Endothelial cell of umbilical vein (primary cell): ENCODE data around the gene HOMER1. TPM values are rescaled to one million over a fixed set of nuclear protein-coding genes. Genes with fewer than 3 reads are reported as not detected.

ENCODE experiments used
- BruUV-seq: library from RNA; stranded (reverse); fragments of 400-500 nt; replicated peaks from 2 replicates; lab custom pipeline; 2021; lab: Mats Ljungman, UMichigan
- CTCF ChIA-PET: fragments of 300-600, 350-600 bp; sonication (Branson Sonifier 250); formaldehyde crosslinking; loops from one replicate; lab custom pipeline; 2021; ENCODE audit warnings: antibody characterized with exemption, inconsistent platforms; lab: Charles Lee
- POLR2A ChIA-PET: fragments of 300-600, 350-600 bp; sonication (Branson Sonifier 250); formaldehyde crosslinking; loops from one replicate; lab custom pipeline; 2021; ENCODE audit warnings: antibody characterized with exemption, inconsistent platforms; lab: Charles Lee
- DNase-seq: peaks from one replicate; pipeline ENCODE4 v3.0.0-alpha.2; 2011; ENCODE audit warnings: low read depth, low spot score
- FAIRE-seq: peaks from 2 replicates; lab custom pipeline; 2011; peaks lifted over from hg19 to GRCh38; lab: Jason Lieb, UNC
- H2AFZ ChIP-seq: 2 replicates; pipeline ENCODE4 v1.6.0; 2012; ENCODE audit warnings: low read depth, low read length, control low read depth, inconsistent platforms
- H3K27ac ChIP-seq: 2 replicates; pipeline ENCODE4 v1.5.1; 2011; ENCODE audit warnings: low read depth, mild to moderate bottlenecking, control low read depth, low read length, moderate library complexity; ENCODE audit not compliant: insufficient read depth
- H3K27me3 ChIP-seq, 2 experiments: 2 replicates each; pipeline versions ENCODE4 v1.6.0 to v1.6.1; 2011; ENCODE audit warnings: low read length in 2 of 2, mixed read lengths in 1 of 2; ENCODE audit not compliant: control insufficient read depth in 2 of 2, insufficient read depth in 2 of 2
- H3K36me3 ChIP-seq, 2 experiments: 2 replicates in 1 of 2; 3 replicates in 1 of 2; pipeline ENCODE4 v1.5.1; 2011; ENCODE audit warnings: low read length in 2 of 2, mild to moderate bottlenecking in 1 of 2, moderate library complexity in 1 of 2; ENCODE audit not compliant: control insufficient read depth in 2 of 2, insufficient read depth in 2 of 2; ENCODE audit errors: extremely low read depth in 1 of 2
- H3K4me1 ChIP-seq: 3 replicates; pipeline ENCODE4 v1.5.1; 2011; ENCODE audit warnings: mild to moderate bottlenecking, low read length; ENCODE audit not compliant: control insufficient read depth, insufficient read depth; ENCODE audit errors: extremely low read depth
- H3K4me2 ChIP-seq: 2 replicates; pipeline ENCODE4 v1.6.1; 2011; ENCODE audit warnings: low read length, control low read depth, mixed read lengths; ENCODE audit not compliant: insufficient read depth
- H3K4me3 ChIP-seq, 3 experiments: fragments of 200-600 bp in 1 of 3; sonication (generic), shearing (Covaris generic) in 1 of 3; replicated peaks in 1 of 3; 2 replicates each; pipeline ENCODE4 v1.5.1; 2011 to 2016; ENCODE audit warnings: control low read depth in 3 of 3, low read length in 3 of 3, mild to moderate bottlenecking in 2 of 3, inconsistent platforms in 1 of 3, low read depth in 1 of 3, moderate library complexity in 1 of 3; ENCODE audit not compliant: insufficient read depth in 1 of 3
- H3K79me2 ChIP-seq: 2 replicates; pipeline ENCODE4 v1.6.0; 2012; ENCODE audit warnings: low read length, inconsistent platforms; ENCODE audit not compliant: control insufficient read depth, insufficient read depth
- H3K9ac ChIP-seq: replicated peaks from 2 replicates; pipeline ENCODE3; 2011; ENCODE audit warnings: low read length, control low read depth; ENCODE audit not compliant: insufficient read depth; ENCODE audit errors: extremely low read depth
- H3K9me1 ChIP-seq: replicated peaks from 3 replicates; pipeline ENCODE4 v1.6.0; 2011; ENCODE audit warnings: mild to moderate bottlenecking, low read length; ENCODE audit not compliant: control insufficient read depth, insufficient read depth; ENCODE audit errors: extremely low read depth
- H3K9me3 ChIP-seq: replicated peaks from 2 replicates; pipeline ENCODE4 v1.5.1; 2012; ENCODE audit warnings: low read length, inconsistent platforms; ENCODE audit not compliant: control insufficient read depth, insufficient read depth
- H4K20me1 ChIP-seq: replicated peaks from 2 replicates; pipeline ENCODE3; 2011; ENCODE audit warnings: mild to moderate bottlenecking, low read length; ENCODE audit not compliant: control insufficient read depth, insufficient read depth; ENCODE audit errors: extremely low read depth
- EZH2 ChIP-seq: IDR thresholded peaks from 2 replicates; pipeline ENCODE4 v1.6.1; 2012; ENCODE audit warnings: borderline replicate concordance, low read depth, mild to moderate bottlenecking, moderate library complexity, low read length, inconsistent platforms; ENCODE audit not compliant: severe bottlenecking
- FOS ChIP-seq: IDR thresholded peaks from 2 replicates; pipeline ENCODE4 v1.6.1; 2011; ENCODE audit warnings: mild to moderate bottlenecking, low read length, moderate library complexity, borderline replicate concordance; ENCODE audit not compliant: insufficient read depth
- GATA2 ChIP-seq: IDR thresholded peaks from 2 replicates; pipeline ENCODE4 v1.7.0; 2011; ENCODE audit warnings: low read depth, mild to moderate bottlenecking, moderate library complexity, mixed read lengths, low read length; ENCODE audit not compliant: insufficient read length, insufficient read depth
- JUN ChIP-seq: IDR thresholded peaks from 2 replicates; pipeline ENCODE4 v1.6.1; 2011; ENCODE audit warnings: borderline replicate concordance, low read depth; ENCODE audit not compliant: insufficient read length, insufficient read depth
- MYC ChIP-seq: IDR thresholded peaks from one replicate; pipeline ENCODE4 v1.6.1; 2011; ENCODE audit warnings: mild to moderate bottlenecking, low read depth, low read length
- POLR2A ChIP-seq: IDR thresholded peaks from 2 replicates; pipeline ENCODE4 v1.6.1; 2012; ENCODE audit warnings: low read depth, mild to moderate bottlenecking, control low read depth, low read length
- POLR2AphosphoS5 ChIP-seq: IDR thresholded peaks from 2 replicates; pipeline ENCODE4 v1.6.1; 2012; ENCODE audit warnings: low read depth, mild to moderate bottlenecking, control low read depth, low read length, moderate library complexity; ENCODE audit not compliant: insufficient read depth
- dilution Hi-C: fragments of 300-500 bp; cut with MboI; formaldehyde crosslinking; loops from one replicate; pipeline ENCODE4 v1.15.0; 2019; ENCODE audit warnings: low sequenced_read_pairs; ENCODE audit not compliant: extremely low pct_ligation_motif_present
- intact Hi-C: fragments of 100-400 bp; cut with micrococcal nuclease; formaldehyde crosslinking; loops from one replicate; pipeline ENCODE4 v1.10.0; 2022
- polyA plus RNA-seq, 4 experiments: library from polyadenylated mRNA; depleted of rRNA in 3 of 4; stranded (reverse) in 3 of 4; unstranded in 1 of 4; fragments of >200 nt; gene quantifications; 2 replicates each; pipeline versions ENCODE4 v1.2.1 to v1.2.3, GENCODE V29; 2011 to 2012; ENCODE audit warnings: missing spikeins in 1 of 4
- total RNA-seq: library from RNA; stranded (reverse); gene quantifications from 2 replicates; pipeline ENCODE4 v1.2.3, GENCODE V29; 2021
- TF ChIP-seq, protein P1 (sequence below), 2 donors: IDR thresholded peaks; 1 replicate in 1 of 2; 2 replicates in 1 of 2; pipeline ENCODE4 v1.5.1; 2011; ENCODE audit warnings: low read length in 2 of 2, mild to moderate bottlenecking in 2 of 2, moderate library complexity in 2 of 2, control low read depth in 1 of 2, inconsistent platforms in 1 of 2, low read depth in 1 of 2; ENCODE audit not compliant: insufficient read depth in 1 of 2; ENCODE audit errors: extremely low read depth in 1 of 2
- TF ChIP-seq, protein P2 (sequence below): IDR thresholded peaks from 2 replicates; pipeline ENCODE4 v1.6.1; 2011; ENCODE audit not compliant: insufficient read depth, insufficient read length

HOMER1 gene
- total and polyA plus RNA-seq, 2 donors (not counting 3 experiments of a cell fraction or from before 2014, with no cell fraction given) = 0.57 to 3.9 TPM

DNA sequence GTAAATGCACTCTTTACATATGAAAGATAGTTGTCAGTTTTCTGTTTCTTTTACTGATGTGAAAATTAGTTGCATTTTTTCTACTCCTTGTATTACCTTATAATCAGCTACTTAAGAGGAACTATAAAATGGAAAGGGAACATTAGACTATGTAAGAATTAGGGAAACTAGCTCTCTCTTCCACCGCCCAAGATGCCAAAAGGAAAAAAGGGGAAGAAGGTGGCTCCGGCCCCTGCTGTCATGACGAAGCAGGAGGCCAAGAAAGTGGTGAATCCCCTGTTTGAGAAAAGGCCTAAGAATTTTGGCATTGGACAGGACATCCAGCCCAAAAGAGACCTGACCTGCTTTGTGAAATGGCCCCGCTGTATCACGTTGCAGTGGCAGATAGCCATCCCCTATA, 15.2 kb upstream of the HOMER1 start:
- no peak for TF ChIP-seq FOS
- TF ChIP-seq GATA2 = no peak
- no peak for TF ChIP-seq POLR2A
- no peak for TF ChIP-seq POLR2AphosphoS5
- TF ChIP-seq, protein P1, sequence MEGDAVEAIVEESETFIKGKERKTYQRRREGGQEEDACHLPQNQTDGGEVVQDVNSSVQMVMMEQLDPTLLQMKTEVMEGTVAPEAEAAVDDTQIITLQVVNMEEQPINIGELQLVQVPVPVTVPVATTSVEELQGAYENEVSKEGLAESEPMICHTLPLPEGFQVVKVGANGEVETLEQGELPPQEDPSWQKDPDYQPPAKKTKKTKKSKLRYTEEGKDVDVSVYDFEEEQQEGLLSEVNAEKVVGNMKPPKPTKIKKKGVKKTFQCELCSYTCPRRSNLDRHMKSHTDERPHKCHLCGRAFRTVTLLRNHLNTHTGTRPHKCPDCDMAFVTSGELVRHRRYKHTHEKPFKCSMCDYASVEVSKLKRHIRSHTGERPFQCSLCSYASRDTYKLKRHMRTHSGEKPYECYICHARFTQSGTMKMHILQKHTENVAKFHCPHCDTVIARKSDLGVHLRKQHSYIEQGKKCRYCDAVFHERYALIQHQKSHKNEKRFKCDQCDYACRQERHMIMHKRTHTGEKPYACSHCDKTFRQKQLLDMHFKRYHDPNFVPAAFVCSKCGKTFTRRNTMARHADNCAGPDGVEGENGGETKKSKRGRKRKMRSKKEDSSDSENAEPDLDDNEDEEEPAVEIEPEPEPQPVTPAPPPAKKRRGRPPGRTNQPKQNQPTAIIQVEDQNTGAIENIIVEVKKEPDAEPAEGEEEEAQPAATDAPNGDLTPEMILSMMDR (IDR thresholded peaks at IDR 0.05; ENCODE audit: extremely low read depth in 1 of 2, insufficient read depth in 1 of 2, low read depth in 1 of 2, low read length in 2 of 2) = no peak
- TF ChIP-seq MYC = no peak
- TF ChIP-seq, protein P2, sequence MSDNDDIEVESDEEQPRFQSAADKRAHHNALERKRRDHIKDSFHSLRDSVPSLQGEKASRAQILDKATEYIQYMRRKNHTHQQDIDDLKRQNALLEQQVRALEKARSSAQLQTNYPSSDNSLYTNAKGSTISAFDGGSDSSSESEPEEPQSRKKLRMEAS = no peak
- no peak for TF ChIP-seq JUN
- TF ChIP-seq EZH2 = no peak
- no peak for FAIRE-seq

More for the DNA sequence above, 15.2 kb upstream of the HOMER1 start:
- POLR2A ChIA-PET = no interaction called here
- H3K9ac ChIP-seq = no peak overlapping the region
- H3K36me3 ChIP-seq = no peaks in the 10 kb centered on the region
- peaks cover 0 to 3% of the 10 kb centered on the region in 2 experiments for H3K27me3 ChIP-seq
- no peak for DNase-seq
- no peak overlapping the region for H3K4me2 ChIP-seq
- intact Hi-C loops (no loop called here), dilution Hi-C loops (no loop called here)
- H3K9me3 ChIP-seq = no peaks in the 10 kb centered on the region
- no peaks in the 10 kb centered on the region for H4K20me1 ChIP-seq
- CTCF ChIA-PET = no interaction called here
- no peaks in the 10 kb centered on the region for H3K79me2 ChIP-seq
- no peak overlapping the region for H3K4me3 ChIP-seq
- BruUV-seq = no TSS peak
- H3K9me1 ChIP-seq = no peaks in the 10 kb centered on the region
- no peak overlapping the region for H2AFZ ChIP-seq
- H3K4me1 ChIP-seq = no peaks in the 10 kb centered on the region
- H3K27ac ChIP-seq = no peak overlapping the region
